HepG2 (cell line): ENCODE measurements around the gene NUDT8. TPM values are rescaled to one million over a fixed set of nuclear protein-coding genes. Genes with fewer than 3 reads are reported as not detected.
A peak's percentile ranks its signal among the peaks of the same experiment; 100 is the strongest.

Experiments
- AKAP8 ChIP-seq: sonication (generic); formaldehyde crosslinking; IDR thresholded peaks from 2 replicates; pipeline ENCODE4 v1.5.1; 2020; ENCODE audit warnings: mild to moderate bottlenecking, missing genetic modification reagents
- ELK4 ChIP-seq: sonication (generic); formaldehyde crosslinking; IDR thresholded peaks from 2 replicates; pipeline ENCODE4 v1.9.0; 2021; ENCODE audit warnings: missing genetic modification reagents, borderline replicate concordance
- KAT2B ChIP-seq: fragments of 150-350 bp; IDR thresholded peaks from 2 replicates; pipeline ENCODE4 v1.6.1; 2014; ENCODE audit warnings: low read depth, low read length, borderline replicate concordance
- NR2F2 ChIP-seq: IDR thresholded peaks from 2 replicates; pipeline ENCODE4 v1.6.1; 2012; ENCODE audit warnings: low read depth, inconsistent platforms, borderline replicate concordance
- PAWR ChIP-seq: sonication (generic); formaldehyde crosslinking; IDR thresholded peaks from 2 replicates; pipeline ENCODE4 v1.4.0; 2020; ENCODE audit warnings: missing genetic modification reagents, mild to moderate bottlenecking, borderline replicate concordance
- PHB2 ChIP-seq: fragments of 450-650 bp; IDR thresholded peaks from 2 replicates; pipeline ENCODE4 v1.6.1; 2018; ENCODE audit not compliant: partially characterized antibody
- SNAI1 ChIP-seq: sonication (generic); formaldehyde crosslinking; IDR thresholded peaks from 2 replicates; pipeline ENCODE4 v1.5.0; 2020; ENCODE audit warnings: mild to moderate bottlenecking, missing genetic modification reagents, borderline replicate concordance
- ZBTB4 ChIP-seq: sonication (generic); formaldehyde crosslinking; IDR thresholded peaks from 2 replicates; pipeline ENCODE4 v1.4.0; 2020; ENCODE audit warnings: missing genetic modification reagents, mild to moderate bottlenecking, borderline replicate concordance
- ZBTB7B ChIP-seq: sonication (generic); formaldehyde crosslinking; IDR thresholded peaks from 2 replicates; pipeline ENCODE4 v1.4.0; 2020; ENCODE audit warnings: missing genetic modification reagents
- ZNF33B ChIP-seq: sonication (generic); formaldehyde crosslinking; IDR thresholded peaks from 2 replicates; pipeline ENCODE4 v1.5.1; 2020; ENCODE audit warnings: mild to moderate bottlenecking, missing genetic modification reagents
- ZNF354B ChIP-seq: sonication (generic); formaldehyde crosslinking; IDR thresholded peaks from 2 replicates; pipeline ENCODE4 v1.8.0; 2022; ENCODE audit warnings: mild to moderate bottlenecking, missing genetic modification reagents
- ZNF747 ChIP-seq: sonication (generic); formaldehyde crosslinking; IDR thresholded peaks from 2 replicates; pipeline ENCODE4 v1.8.1; 2023; ENCODE audit warnings: missing genetic modification reagents, mild to moderate bottlenecking, borderline replicate concordance
- ZNF772 ChIP-seq: sonication (generic); formaldehyde crosslinking; IDR thresholded peaks from 2 replicates; pipeline ENCODE4 v1.5.0; 2020; ENCODE audit warnings: mild to moderate bottlenecking, missing genetic modification reagents
- ZNF841 ChIP-seq: sonication (generic); formaldehyde crosslinking; IDR thresholded peaks from 2 replicates; pipeline ENCODE4 v1.8.1; 2023; ENCODE audit warnings: missing genetic modification reagents, borderline replicate concordance
- ZSCAN29 ChIP-seq: sonication (generic); formaldehyde crosslinking; conservative IDR thresholded peaks from 2 replicates; pipeline ENCODE4 v1.4.0; 2020; ENCODE audit warnings: mild to moderate bottlenecking, missing genetic modification reagents
- polyA plus RNA-seq, 8 experiments: library from polyadenylated mRNA; depleted of rRNA in 3 of 8; stranded (reverse) in 7 of 8; unstranded in 1 of 8; fragments of >200 nt; fragmentation: Illumina TruSeq in 4 of 8; extraction: Trizol in 4 of 8; gene quantifications; 2 replicates each; pipeline versions ENCODE4 v1.2.1 to v1.2.3, GENCODE V29; 2011 to 2016; ENCODE audit warnings: low read depth in 4 of 8, missing spikeins in 1 of 8, mixed read lengths in 1 of 8; ENCODE audit not compliant: insufficient read depth in 1 of 8
- total RNA-seq, 5 experiments: library from RNA; depleted of rRNA; stranded (reverse); fragments of >200 nt; fragmentation: Illumina TruSeq; extraction: Trizol; gene quantifications; 2 replicates each; pipeline ENCODE4 v1.2.3, GENCODE V29; 2016; ENCODE audit warnings: low read depth in 1 of 5
- TF ChIP-seq, protein P1 (sequence below): sonication (generic); formaldehyde crosslinking; IDR thresholded peaks from 2 replicates; pipeline ENCODE4 v1.9.0; 2021; ENCODE audit warnings: mild to moderate bottlenecking, missing genetic modification reagents

NUDT8 gene
- total and polyA plus RNA-seq, 2 of the 13 experiments (the other 11 are each of a cell fraction or from before 2014, with no cell fraction given): 6.7 to 25.8 TPM

DNA sequence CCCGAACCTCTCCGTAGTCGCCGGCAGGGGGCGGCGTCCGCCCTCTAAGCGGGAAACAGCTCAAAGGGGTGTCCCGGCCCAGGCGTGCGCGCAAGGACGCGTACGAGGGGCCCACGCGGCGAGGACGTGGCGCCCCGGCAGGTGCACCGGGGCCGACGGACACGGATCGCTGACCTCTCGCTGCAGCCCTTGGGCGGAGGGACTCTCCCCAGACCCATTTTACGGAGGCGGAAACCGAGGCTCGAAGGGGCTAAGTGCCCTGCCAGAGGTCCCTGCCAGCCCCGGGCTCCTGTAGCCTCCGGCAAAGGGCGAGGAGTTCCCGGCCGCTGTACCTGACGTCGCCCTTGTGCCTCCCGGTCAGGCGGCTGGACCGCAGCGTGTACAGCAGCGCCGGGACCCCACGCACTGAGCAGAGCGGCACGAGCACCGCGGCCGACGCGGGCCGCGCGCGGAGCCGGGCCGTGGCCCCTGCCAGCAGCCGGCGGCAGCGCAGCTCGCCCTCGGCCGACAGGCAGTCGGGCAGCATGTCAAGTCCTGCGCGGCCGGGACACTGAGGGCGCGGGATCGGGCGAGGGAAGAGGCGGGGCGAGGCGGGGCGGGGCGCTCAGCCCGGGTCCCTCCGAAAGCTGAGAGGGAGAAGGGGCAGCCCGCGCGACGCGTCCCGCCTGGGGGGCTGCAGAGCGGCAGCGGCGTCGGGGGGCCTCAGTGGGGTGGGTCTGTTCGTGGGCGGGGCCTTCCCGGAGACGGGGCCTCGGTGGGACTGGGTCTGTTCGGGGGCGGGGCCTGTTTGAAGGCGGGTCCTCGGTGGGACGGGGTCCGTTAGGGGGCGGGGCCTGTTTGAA, at the start of gene NUDT8 (continued):
- TF ChIP-seq, protein P1, sequence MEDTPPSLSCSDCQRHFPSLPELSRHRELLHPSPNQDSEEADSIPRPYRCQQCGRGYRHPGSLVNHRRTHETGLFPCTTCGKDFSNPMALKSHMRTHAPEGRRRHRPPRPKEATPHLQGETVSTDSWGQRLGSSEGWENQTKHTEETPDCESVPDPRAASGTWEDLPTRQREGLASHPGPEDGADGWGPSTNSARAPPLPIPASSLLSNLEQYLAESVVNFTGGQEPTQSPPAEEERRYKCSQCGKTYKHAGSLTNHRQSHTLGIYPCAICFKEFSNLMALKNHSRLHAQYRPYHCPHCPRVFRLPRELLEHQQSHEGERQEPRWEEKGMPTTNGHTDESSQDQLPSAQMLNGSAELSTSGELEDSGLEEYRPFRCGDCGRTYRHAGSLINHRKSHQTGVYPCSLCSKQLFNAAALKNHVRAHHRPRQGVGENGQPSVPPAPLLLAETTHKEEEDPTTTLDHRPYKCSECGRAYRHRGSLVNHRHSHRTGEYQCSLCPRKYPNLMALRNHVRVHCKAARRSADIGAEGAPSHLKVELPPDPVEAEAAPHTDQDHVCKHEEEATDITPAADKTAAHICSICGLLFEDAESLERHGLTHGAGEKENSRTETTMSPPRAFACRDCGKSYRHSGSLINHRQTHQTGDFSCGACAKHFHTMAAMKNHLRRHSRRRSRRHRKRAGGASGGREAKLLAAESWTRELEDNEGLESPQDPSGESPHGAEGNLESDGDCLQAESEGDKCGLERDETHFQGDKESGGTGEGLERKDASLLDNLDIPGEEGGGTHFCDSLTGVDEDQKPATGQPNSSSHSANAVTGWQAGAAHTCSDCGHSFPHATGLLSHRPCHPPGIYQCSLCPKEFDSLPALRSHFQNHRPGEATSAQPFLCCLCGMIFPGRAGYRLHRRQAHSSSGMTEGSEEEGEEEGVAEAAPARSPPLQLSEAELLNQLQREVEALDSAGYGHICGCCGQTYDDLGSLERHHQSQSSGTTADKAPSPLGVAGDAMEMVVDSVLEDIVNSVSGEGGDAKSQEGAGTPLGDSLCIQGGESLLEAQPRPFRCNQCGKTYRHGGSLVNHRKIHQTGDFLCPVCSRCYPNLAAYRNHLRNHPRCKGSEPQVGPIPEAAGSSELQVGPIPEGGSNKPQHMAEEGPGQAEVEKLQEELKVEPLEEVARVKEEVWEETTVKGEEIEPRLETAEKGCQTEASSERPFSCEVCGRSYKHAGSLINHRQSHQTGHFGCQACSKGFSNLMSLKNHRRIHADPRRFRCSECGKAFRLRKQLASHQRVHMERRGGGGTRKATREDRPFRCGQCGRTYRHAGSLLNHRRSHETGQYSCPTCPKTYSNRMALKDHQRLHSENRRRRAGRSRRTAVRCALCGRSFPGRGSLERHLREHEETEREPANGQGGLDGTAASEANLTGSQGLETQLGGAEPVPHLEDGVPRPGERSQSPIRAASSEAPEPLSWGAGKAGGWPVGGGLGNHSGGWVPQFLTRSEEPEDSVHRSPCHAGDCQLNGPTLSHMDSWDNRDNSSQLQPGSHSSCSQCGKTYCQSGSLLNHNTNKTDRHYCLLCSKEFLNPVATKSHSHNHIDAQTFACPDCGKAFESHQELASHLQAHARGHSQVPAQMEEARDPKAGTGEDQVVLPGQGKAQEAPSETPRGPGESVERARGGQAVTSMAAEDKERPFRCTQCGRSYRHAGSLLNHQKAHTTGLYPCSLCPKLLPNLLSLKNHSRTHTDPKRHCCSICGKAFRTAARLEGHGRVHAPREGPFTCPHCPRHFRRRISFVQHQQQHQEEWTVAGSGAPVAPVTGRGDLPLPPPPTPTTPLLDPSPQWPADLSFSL (CRISPR knock-in tag): 0 out of 2 replicates have a peak, but pooled peaks have one; percentile 4
- TF ChIP-seq PHB2 (no peak), AKAP8 (CRISPR knock-in tag) (no peak), ZNF747 (no peak), ZSCAN29 (CRISPR knock-in tag) (no peak), ZBTB4 (CRISPR knock-in tag) (no peak), NR2F2 (no peak), ZNF354B (CRISPR knock-in tag) (no peak), KAT2B (no peak), ZNF772 (peak; percentile 22; the same call in 1 of the 2 replicates), ZNF841 (0 out of 2 replicates have a peak, but pooled peaks have one; percentile 39), SNAI1 (CRISPR knock-in tag) (no peak; the same call in 1 of the 2 replicates), ELK4 (no peak), ZNF33B (no peak; the same call in 1 of the 2 replicates), ZBTB7B (CRISPR knock-in tag) (peak; percentile 72), PAWR (CRISPR knock-in tag) (0 out of 2 replicates have a peak, but pooled peaks have one; percentile 46)
